ENCODE results near the gene CACNA1B.

The CACNA1B gene

DNA sequence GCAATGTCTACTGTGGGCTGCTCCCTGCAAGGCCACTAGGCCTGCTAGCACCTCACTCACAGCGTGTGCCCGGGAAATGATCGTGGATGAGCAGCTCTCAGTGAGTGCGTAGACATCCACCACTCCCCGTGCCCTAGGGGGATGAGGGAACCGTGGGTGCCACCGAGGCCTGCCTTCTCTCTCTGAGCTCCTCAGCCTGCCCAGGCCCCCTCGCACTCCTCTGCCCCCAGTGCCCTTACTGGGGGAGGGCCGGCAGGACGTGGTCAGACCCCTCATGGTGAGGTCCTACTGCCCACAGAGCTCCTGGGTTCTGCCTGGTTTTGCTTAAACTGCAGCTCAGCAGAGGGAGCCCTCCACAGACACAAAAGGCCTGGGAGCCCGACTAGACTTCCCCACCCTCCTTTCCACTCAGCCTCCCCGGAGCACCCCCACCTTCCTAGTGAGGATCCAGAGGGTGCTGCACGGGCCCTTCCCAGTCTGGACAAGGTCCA lies 220.0 kb downstream of the CACNA1B start:
- no peak for DNase-seq (ENCODE audit: low read depth)
- TF ChIP-seq, protein P1, sequence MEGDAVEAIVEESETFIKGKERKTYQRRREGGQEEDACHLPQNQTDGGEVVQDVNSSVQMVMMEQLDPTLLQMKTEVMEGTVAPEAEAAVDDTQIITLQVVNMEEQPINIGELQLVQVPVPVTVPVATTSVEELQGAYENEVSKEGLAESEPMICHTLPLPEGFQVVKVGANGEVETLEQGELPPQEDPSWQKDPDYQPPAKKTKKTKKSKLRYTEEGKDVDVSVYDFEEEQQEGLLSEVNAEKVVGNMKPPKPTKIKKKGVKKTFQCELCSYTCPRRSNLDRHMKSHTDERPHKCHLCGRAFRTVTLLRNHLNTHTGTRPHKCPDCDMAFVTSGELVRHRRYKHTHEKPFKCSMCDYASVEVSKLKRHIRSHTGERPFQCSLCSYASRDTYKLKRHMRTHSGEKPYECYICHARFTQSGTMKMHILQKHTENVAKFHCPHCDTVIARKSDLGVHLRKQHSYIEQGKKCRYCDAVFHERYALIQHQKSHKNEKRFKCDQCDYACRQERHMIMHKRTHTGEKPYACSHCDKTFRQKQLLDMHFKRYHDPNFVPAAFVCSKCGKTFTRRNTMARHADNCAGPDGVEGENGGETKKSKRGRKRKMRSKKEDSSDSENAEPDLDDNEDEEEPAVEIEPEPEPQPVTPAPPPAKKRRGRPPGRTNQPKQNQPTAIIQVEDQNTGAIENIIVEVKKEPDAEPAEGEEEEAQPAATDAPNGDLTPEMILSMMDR (conservative IDR thresholded peaks at IDR 0.05; ENCODE audit: low read depth, low read length): no peak
- H3K4me3 ChIP-seq (ENCODE audit: low read depth, low read length): no peak overlapping the region

DNA sequence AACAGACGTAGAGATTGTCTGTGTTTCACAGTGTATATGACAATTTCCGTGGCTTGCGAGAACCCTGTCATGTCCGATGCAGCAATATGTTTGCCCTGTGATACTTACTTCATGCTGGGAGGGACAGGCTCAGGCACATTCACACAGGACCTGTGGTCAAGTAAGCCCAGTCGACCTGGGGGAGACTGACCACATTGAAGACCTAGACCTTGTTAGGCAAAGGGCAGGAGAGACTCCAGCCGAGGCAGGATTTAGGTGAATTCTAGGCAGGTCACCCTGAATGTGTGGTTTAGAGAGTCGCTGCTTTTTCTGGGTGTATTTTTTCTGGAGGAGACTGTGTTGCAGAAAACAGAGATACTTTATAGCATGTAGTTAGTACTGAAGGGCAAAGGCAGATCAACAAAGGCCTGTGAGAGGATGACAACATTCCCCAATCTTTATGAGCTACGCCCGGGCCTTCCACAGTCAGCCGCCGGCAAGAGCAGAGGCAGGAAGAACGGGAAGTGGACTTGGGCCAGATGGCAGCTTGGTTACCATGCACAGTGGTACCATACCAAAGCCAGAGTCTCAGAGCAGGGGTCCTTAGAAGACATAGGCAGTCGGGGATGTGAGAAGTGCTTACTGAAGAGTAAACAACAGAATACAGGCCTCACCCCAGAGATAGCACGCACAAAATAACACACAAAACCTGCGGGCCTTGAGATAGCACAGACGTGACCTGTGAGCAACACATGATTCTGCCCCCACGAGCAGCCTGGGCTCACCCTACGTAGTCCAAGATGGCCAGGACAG lies 220.7 kb downstream of the CACNA1B start:
- DNase-seq (ENCODE audit: low read depth): no peak
- no peak overlapping the region for H3K4me3 ChIP-seq (ENCODE audit: low read depth, low read length)
- TF ChIP-seq, protein P1 (conservative IDR thresholded peaks at IDR 0.05; ENCODE audit: low read depth, low read length): no peak

DNA sequence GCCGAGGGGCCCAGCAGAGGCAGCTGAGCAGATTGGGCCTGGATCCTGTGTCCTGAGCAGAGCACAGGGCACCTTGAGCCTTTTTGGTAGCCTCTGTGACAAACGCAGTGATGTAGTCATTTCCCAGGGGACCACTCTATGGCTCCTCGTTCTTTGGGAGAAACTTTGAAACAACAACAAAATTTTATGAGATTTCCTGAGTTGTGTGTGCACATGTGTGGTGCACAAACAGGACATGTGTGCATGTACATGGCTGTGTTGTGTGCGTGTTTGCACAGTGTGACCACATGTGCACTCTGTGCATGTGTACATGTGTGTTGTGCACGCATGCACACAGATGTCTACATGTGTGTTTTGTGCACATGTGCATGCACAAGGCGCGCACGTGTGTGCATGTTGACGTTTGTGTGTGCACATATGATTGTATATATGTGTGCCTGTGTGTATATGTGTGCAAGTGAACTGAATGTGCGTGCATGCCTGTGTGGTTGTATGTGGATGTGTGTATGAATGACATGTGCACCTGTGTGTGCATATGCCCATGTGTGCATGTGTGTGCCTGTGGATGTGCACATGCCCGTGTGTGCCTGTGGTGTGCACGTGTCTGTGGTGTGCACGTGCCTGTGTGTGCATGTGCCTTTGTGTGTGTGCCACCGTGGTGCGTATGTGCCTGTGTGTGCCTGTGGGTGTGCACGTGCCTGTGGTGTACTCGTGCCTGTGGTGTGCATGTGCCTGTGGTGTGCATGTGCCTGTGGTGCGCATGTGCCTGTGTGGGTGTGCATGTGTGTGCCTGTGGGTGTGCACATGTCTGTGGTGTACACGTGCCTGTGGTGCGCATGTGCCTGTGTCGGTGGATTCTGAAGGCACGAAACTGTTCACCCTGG lies 221.6 kb downstream of the CACNA1B start:
- TF ChIP-seq, protein P1 (conservative IDR thresholded peaks at IDR 0.05; ENCODE audit: low read depth, low read length): no peak
- DNase-seq (ENCODE audit: low read depth): no peak
- H3K4me3 ChIP-seq (ENCODE audit: low read depth, low read length): no peak overlapping the region

DNA sequence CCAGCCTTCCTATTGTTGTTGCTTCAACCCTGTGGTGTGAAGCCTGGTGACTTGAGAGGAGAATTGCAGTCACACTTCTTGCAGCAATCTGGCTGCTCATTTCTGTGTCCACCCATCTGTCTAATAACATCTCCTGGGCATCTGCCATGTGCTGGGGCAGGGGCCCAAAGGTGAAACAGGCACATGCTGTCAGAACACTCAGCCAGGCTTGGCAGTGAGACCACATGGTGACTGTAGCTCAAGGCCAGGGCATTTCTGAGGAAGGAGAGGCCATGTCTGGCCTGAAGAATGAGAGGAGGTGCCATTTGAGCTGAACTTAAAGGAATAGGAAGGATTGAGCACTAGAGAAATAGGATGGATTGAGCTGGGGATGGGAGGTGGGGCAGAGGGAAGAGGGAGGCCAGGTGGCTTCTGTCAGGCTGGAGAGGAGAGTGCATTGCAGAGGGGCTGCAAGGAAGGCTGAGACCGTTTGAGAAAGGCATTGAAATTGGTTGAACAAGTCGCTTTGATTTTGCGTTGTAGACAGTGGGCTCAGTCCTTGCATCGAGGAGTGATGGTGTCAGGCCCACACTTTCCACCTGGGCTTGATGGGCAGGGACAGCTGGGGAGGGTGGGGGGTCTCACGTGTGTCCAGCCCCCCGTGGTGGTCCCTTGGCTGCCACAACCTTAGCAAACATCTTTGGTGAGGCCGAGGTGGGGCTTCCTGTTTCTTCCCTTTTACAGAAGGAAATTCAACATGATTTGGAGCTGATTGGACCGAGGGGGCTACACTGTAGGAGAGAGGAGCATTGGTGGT lies 222.4 kb downstream of the CACNA1B start:
- H3K4me3 ChIP-seq (ENCODE audit: low read depth, low read length): no peak overlapping the region
- TF ChIP-seq, protein P1 (conservative IDR thresholded peaks at IDR 0.05; ENCODE audit: low read depth, low read length): no peak
- no peak for DNase-seq (ENCODE audit: low read depth)

DNA sequence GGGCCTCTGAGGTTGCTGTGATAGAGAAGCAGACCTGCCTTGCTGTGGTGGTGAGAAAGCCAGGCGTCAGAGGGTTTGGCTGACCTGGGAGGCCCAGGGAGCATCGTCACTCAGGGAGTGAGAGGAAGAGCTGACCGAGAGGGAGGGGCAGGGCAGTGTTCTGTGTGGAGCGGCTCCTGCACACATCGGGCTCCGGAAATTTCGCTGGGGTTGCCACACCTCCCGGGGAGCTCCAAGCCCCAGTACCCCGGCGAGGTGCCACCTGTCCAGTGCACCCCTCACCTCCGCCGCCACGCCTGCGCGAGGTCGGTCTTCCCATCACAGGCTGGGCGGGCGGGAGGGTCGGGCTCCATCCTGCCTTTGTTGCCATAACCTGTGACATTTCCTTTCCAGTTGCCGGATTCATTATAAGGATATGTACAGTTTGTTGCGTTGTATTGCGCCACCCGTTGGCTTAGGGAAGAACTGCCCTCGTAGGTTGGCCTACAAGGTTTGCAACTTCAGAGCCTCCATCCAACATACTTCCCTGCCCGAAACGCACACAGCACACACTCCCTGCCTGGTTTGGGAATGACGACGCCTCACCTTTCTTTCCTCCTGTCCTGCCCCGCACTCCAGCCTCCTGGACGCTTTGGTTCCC lies 223.2 kb downstream of the CACNA1B start:
- TF ChIP-seq, protein P1 (conservative IDR thresholded peaks at IDR 0.05; ENCODE audit: low read depth, low read length): no peak
- DNase-seq (ENCODE audit: low read depth): no peak
- no peak overlapping the region for H3K4me3 ChIP-seq (ENCODE audit: low read depth, low read length)
